Measurements from ENCODE around the gene CLEC4F. TPM values are rescaled to one million over a fixed set of nuclear protein-coding genes. Genes with fewer than 3 reads are reported as not detected.

The CLEC4F gene
- total and polyA plus RNA-seq, 2 experiments from 2014 or later = not detected

GRCh38 chr2:70775141-70775540 is 45.3 kb downstream of the CLEC4F start (continued):
- TF ChIP-seq EZH2phosphoT487 (IDR thresholded peaks at IDR 0.05; ENCODE audit: unreplicated experiment) (no peak), POLR2AphosphoS5 (IDR thresholded peaks at IDR 0.05; ENCODE audit: low read depth) (no peak), CREB1 (CRISPR knock-in tag; IDR thresholded peaks at IDR 0.05; ENCODE audit: low read depth) (no peak)

GRCh38 chr2:70772486-70773155 is 47.8 kb downstream of the CLEC4F start:
- Mint-ChIP-seq H3K36me3 (ENCODE audit: low read depth) (no peaks in the 10 kb centered on the region), H3K4me1 (peaks cover 21% of the 10 kb centered on the region), H3K4me3 (no peak overlapping the region), H3K9me3 (no peaks in the 10 kb centered on the region), H3K27me3 (ENCODE audit: insufficient read depth, low read depth, poor library complexity) (peaks cover 11% of the 10 kb centered on the region), H3K27ac (no peak overlapping the region)
- peaks cover 6% of the 10 kb centered on the region for H3F3A ChIP-seq (replicated peaks; ENCODE audit: low read depth)
- no peaks in the 10 kb centered on the region for H3K36me3 ChIP-seq (ENCODE audit: insufficient read depth)
- H3K27ac ChIP-seq (ENCODE audit: low read depth) = no peak overlapping the region
- no peaks in the 10 kb centered on the region for H4K20me1 ChIP-seq (replicated peaks; ENCODE audit: insufficient read depth)
- no peak overlapping the region for H3K4me2 ChIP-seq
- peaks cover 1% of the 10 kb centered on the region; the same call in 1 of the 2 replicates for H3K79me2 ChIP-seq (replicated peaks; ENCODE audit: insufficient read depth)
- DNase-seq (ENCODE audit: low spot score) (no peak), ATAC-seq (no peak)
- no peaks in the 10 kb centered on the region for H3K27me3 ChIP-seq (ENCODE audit: insufficient read depth)
- H3K4me1 ChIP-seq (ENCODE audit: insufficient read depth) = peaks cover 17% of the 10 kb centered on the region
- no peak overlapping the region for H2AFZ ChIP-seq
- H3K4me3 ChIP-seq = no peak overlapping the region
- peaks cover 20% of the 10 kb centered on the region; the same call in 1 of the 2 replicates for H3K9me2 ChIP-seq (ENCODE audit: insufficient read depth)
- TF ChIP-seq ZNF462 (CRISPR knock-in tag; IDR thresholded peaks at IDR 0.05) (no peak), REST (IDR thresholded peaks at IDR 0.05; ENCODE audit: unreplicated experiment) (no peak), ETS1 (IDR thresholded peaks at IDR 0.05) (no peak), POLR2AphosphoS5 (IDR thresholded peaks at IDR 0.05; ENCODE audit: low read depth) (no peak), EZH2 (IDR thresholded peaks at IDR 0.05; ENCODE audit: low read depth, unreplicated experiment) (no peak), ZNF114 (CRISPR knock-in tag; IDR thresholded peaks at IDR 0.05) (no peak), CREB1 (CRISPR knock-in tag; IDR thresholded peaks at IDR 0.05; ENCODE audit: low read depth) (no peak), JUNB (IDR thresholded peaks at IDR 0.05; ENCODE audit: unreplicated experiment) (no peak), CTCF (conservative IDR thresholded peaks at IDR 0.05; ENCODE audit: low read depth in 2 of 2) (no peak), STAT1 (IDR thresholded peaks at IDR 0.05; ENCODE audit: unreplicated experiment) (no peak), ZNF331 (CRISPR knock-in tag; IDR thresholded peaks at IDR 0.05; ENCODE audit: low read depth) (no peak), EZH2phosphoT487 (IDR thresholded peaks at IDR 0.05; ENCODE audit: unreplicated experiment) (no peak)
